Medulla oblongata (tissue), 1 donor: ENCODE results near the gene PLEKHM1.
"Not testable (repeated sequence)": the region's sequence is repeated elsewhere in the genome, so short reads cannot be mapped to it uniquely, and the experiment has no call there.

Experiments used
- DNase-seq: peaks from one replicate; pipeline ENCODE4 v3.0.0-alpha.2; 2015; ENCODE audit errors: extremely low spot score

PLEKHM1 gene

DNA sequence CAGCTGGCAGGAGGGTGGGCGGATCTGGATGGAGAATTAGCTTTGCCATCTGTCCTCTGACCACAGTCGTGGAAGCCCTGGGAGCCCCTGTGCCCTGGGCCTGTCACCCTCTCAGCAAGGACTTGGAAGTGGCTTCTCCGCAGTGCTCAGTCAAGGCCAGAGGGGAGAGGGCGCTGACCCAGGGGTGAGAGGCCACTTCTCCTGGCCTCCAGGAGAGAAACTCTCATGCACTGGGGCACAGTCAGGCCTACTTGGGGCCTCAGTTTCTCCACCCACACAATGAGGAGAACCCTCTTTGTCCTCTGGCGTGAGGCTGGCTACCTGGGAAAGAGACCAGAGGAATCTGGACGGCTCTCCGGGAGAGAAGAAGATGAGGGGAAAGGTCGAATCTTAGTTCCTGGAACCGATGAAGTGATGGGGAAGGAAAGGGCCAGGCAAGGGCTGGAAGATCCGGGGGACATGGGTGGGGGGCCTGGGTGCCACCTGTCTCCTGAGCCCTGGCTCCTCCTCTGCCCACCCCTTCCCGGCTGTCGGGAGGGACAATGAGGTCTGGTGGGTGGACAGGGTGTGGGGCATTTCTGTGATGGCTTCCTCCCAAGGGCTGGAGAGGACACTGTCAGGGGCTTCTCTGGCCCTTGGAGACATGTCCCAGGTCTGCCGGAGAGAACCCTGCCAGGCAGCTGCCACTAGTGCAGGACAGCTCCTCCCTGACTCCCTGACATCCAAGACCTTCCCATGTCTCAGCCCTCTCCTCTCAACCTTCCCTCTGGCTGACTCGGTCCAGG, 48.8 kb downstream of the PLEKHM1 start:
- DNase-seq = no peak

DNA sequence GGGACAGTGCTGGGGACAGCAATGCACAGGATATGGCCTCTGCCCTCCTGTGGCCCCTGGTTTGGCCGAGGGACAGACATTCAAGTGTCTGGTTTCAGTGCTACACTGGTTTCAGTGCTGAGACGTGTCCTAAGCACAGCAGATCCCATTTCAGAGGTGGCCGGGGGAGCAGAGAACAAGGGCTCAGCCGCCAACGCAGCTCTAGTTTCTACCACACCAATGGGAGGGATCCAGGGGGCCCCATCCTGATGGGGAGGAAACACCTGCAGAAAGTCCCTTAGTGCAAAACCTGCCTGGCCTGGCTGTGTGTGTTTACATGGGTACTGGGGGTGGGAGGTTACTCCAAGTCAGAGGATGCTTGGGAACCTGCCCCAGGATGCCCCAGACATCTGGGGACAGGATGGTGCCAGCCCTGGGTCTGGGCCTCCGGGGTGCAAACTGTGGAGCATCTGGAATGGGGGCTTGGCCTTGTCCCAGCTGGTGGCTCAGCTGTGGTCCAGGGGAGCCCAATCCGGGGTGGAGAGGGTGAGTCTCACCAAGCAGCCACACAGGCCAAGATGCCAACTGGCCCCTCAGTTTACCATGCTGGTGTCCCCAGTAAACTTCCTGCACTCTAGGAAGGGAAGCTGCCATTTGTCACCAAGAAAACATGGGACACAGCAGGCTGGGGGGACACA, 49.5 kb downstream of the PLEKHM1 start:
- not testable (repeated sequence) for DNase-seq

DNA sequence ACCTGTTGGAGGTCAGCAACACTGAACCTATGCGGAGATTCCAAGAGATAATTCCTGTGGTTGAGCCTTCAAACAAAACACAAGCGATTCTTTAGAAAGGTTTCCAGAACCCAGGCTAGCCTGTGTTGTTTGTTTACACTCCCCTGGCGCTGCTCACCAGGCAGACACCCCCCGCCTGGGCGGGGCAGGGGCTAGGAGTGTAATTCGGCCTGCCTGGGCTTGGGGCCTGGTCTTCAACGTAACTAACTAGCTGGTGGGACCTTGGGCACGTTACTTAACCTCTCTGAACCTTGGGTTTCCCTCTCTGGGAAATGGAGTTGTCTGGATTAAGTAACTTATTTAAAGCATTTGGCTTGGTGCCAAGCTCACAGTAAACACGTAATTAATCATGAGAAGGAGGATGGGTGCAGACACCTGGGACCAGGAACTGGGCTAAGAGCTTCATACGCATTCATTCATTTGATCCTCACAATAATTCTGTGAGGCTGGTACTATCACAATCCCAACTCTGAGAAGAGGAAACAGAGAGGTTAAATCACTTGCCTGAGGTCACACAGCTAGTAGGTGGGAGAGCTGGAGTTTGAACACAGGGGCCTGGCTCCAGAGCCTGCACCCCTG, 50.3 kb downstream of the PLEKHM1 start:
- DNase-seq = no peak

DNA sequence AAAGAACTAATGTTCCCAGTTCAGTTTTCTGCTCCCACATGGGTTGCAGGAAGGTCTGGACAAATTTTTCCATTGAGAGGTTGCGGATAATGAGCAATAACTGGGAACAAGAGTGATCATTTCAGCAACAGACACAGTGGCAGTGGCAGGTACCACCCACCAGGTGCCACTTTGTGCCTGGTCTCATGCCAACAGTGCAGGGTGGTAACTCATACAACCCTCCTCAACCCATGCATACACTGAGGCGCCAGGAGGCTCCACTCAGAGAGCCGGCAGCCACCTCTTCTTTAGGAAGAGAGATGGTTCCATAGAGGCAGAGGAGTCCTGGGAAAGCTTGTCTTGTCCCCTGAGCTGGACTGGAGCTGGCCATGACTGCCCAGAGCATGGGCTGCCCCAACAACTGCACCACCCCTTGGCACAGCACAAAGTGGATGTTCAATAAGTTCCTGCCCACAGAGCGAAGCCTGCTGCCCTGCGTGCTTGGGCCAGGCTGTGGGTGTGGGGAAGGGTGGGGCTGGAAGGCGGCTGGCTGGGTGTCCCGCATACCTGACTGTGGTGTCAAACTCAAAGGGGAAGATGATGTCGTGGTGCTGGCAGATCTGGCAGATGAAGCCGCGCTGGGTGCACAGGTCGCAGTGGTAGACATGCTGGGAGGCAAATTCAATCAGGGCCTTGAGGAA, 51.5 kb downstream of the PLEKHM1 start:
- no peak for DNase-seq

DNA sequence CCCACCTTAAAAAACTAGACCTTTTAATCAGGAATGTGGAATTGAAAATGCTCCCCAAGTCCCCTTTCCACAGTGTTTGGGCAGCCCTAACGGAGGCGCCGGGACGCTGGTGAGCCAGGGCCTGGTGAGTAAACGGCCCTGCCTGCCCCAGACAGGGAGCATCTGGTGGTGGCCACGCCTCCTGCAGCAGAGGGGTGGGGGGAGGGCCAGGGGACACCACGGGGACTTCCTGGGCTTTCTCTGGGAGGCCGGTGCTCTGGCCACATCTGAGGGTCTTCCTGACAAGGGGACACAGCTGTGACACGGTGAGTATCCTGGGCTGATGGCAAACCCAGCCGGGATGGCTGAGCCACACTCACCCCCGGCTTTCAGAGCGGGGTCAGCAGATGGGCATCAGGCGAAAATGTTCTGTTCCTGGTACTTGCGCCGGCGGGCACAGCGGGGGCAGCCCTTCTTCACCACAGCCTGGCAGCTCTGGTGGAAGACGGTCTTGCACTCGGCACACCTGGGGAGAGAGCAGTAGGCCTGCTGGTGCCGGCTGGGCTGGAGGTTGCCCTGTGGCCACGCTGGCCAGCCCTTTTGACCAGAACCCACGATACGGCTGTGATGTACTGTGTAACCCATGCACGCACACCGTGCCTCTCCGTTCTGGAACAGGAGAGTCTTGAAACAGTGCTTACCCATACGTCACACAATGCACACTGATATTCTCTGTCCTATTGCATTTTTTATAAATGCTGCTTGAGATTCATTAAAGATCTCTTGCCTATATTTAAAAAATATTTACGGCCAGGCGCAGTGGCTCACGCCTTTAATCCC, 52.8 kb downstream of the PLEKHM1 start:
- DNase-seq = no peak

DNA sequence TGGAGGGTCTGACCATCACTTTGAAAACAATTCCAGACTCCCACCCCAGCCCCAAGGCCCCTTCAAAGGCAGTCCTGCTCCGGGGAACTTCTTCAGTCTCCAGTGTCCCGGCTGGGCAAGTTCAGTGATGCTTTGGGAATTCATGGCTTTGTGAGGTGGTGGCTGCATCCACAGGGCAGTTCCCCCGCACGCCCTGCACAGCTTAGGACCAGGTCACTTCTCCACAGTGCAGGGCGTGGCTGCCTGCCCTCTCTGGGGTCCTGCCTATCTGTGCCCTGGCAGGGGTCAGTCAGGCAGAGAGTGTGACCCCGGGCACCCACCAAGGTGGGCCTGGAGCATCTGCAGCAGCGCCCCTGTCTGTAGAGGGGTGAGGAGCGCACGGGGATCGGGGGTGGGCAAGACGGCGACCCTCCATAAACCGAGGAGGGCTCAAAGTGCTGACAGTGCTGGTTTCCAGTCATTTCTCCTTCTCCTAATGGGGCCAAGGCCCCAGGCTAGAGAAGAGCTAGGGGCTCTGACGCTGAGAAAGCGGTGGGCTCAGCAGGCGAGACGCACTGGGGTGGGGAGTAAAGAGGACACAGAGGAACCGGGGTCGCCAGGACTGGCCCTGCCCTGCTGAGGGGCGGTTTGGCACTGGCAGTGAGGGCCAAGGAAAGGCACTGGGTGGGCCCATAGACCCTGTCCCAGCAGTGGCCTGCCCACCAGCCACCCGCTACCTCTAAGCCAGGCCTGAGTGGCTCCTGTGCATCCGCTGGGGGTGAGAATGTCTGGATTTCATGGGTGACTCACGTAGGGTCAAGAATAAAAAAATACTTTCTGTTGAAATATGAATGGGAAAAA, 53.7 kb downstream of the PLEKHM1 start:
- no peak for DNase-seq

DNA sequence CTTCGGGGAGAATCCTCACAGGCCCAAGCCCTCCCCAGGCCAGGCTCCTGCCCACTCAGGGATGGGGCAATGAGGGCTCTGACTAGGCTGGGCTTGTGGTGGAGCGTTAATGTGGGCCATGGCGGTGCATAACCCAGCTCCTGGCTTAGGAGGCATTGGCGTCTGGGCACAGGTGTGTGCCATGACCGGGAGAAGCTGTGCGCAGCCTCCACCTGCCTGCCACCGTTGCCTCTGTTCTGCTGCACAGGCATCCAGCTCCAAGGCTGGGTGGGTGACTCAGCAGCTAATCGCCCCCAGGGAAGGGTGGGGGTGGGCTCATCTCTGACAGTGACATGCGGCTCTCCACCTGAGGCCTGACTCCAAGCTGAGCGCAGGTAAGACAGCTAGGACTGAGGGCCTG, 54.4 kb downstream of the PLEKHM1 start:
- no peak for DNase-seq

DNA sequence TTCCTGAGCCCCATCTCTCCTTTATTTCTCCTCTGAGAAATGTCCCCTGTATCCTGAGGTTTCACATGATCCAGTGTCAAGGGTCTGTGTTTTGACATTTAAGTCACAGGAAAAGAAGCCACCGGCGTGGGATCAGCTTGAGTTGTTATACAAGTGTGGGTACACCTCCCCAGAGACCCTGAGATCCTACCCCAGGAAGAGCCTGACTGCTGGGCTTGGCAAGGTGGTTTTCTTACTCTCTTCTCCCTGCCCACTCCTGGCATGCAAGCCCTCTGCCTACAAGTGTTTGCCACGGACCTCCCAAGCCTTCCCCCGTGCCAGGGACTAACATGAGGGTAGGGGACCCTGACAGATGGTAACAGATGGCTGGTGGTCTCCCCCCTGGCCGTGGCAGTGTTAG, 55.0 kb downstream of the PLEKHM1 start:
- DNase-seq = no peak

DNA sequence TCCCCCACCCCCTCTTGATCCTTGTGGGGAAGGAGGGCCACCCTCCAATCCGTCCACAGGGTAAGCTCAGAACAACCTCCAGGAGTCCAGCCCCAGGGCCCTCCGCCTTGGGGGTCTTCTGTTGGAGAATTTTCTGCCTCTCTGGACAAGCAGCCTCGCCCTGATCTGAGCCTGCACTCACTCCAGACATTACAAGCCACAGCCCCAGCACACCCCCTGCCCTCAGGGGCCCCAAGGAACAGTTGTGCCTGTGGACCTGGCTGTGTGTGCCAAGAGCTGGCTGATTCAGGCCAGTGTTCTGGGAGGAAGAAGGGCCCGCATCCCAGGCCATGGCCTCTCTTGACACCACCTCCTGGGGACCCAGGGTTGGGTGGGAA, 57.4 kb downstream of the PLEKHM1 start:
- no peak for DNase-seq

DNA sequence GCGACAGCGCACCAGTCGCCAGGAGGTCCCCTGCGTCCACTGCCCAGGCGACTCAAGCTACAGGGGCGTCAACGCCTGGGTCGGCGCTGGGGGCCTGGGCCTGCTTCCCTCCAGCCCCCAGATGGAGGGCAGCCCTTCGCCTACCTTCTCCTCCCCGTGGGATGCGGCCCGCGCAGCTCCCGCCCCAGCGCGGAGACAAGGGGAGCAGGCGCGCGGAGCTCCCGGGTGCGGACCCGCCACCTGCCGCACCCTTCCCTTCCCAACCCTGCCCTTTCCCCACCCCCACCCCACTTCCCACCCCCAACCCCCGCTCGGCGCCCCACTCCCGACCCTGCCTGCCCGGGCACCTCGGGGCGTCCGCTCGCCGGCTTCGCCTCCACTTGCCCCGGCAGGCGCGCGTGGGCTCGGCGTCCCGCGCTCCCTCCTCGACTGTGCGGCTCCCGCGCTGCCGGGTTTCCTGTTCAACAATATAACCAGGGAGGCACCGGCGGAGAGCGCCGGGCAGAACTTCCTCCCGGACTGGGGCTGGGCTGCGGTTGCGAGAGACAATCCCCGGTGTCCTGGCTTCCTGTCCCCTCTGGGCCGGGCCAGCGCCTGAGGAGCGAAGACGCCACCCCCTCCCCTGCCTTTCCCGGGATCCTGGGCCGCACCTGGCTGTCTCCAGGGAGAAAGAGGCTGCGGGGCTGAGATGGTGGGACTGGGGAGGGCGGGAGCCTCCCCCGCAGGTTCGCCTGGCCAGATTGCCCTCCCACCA, 57.9 kb downstream of the PLEKHM1 start, which contains the start of gene ARHGAP27:
Gene ARHGAP27, minus strand, starts transcription at position 466 of the 754 bp plus-strand sequence. CDS start 2,591 bp downstream, outside the sequence.
- DNase-seq = no peak

DNA sequence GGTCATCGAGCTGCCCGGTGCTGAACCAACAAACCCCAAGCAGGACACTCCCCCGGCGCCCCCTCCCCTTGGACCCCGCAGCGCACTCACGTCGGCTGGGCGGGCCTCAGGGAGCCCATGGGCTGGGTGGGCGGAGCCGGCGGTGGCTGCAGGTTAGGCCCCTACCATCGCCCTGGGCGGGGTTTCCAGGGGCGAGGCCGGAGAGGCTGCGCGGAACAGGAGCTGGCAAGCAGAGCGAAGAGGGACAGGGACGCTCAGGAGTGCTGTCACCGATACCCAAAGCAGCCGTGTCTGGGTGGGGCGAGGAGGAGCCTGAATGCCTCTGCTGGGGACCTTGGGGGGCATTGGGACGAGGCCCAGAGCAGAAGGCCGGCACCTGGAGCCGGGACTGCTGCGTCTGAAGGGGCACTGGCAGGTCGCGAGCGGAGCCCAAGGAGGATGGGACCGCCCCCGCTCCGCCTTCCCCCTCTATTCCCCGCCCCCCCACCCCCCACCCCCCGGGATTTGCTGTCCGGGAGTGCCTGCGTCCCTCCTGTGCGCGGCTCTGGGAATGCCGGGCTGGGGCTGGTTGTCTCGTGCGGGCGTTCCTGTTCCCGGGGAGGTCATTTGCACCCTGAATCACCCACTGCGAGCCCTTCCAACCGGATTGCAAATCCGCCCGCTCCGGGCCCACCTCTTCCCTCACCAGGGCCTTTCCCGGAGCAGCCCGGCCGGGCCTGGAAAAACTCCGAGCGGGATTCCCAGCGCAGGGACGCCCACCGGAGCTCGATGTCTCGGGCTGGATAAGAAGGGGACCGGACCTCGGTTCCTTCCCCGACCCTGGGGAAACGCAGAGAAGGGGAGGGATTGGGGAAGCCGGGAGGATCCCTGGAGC, 58.8 kb downstream of the PLEKHM1 start:
- DNase-seq = no peak

DNA sequence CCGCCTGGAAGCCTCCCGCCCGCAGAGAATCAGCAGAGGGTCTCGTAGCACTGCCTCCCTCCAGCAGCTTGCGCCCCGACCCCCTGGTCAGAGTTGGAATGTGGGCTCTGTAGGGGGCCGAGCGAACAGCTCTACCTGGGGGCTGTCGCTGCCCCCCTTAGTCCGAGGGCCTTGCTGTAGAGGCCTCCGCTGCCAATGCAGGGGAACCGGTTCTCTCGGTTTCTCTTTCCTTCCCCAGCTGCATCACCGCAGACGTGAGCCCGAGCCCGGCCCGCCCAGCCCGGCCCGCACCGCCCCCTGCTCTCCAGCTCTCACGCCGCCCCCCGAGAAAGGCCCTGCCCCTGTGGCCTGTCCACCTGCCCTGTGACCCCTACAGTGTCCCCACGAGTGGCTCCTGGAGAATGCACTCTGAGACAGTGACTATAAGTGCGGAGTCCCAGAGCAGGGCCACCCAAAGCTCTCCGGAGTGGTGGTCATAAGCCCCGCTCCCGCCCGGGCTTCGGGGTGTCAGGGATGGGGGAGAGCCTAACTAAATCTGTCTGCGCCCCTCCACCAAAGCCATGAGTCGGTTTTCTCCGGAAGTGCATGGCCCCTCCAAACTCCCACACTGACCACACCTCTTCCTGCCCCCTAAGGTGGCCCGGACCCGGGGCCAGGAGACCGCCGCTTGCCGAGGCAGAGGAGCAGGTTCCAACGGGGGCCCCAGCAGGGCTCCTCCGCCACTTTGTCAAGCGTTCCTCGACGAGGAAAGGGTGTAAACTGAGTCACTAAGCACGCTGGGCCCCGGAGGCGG, 59.6 kb downstream of the PLEKHM1 start:
- DNase-seq = no peak

DNA sequence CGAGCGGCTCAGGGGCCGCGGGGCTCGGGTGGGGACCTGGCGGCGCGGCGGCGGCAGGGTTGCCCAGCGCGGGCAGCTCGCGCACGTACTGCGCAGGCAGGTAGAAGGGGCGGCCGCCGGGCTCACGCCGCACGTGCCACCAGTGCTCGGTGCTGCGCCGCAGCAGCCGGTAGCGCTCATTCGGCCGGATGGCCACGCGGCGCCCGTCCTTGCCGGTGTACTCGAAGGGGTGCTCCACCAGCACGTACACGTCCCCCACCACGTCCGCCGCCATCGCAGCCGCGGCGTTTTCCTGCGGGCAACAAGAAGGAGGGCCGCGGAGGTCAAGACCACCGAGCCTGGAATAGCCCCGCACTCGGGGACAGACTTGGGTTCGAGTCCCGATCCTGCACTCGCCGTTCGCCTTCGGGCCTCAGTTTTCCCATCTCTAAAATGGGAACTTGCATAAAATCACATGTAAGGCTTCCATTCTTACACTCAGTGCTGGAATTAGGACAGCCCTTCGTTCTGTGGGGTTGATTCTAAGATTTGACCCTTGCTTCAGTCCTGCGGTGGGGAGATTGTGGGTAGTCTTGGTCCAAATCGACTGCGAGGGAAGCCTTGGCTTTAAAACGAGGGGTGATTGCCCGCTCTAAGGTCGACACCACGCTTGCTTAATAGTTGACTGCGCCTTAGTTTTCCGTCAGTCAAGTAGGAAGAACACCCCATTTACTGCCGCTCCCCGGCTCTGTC, 60.3 kb downstream of the PLEKHM1 start:
- no peak for DNase-seq

DNA sequence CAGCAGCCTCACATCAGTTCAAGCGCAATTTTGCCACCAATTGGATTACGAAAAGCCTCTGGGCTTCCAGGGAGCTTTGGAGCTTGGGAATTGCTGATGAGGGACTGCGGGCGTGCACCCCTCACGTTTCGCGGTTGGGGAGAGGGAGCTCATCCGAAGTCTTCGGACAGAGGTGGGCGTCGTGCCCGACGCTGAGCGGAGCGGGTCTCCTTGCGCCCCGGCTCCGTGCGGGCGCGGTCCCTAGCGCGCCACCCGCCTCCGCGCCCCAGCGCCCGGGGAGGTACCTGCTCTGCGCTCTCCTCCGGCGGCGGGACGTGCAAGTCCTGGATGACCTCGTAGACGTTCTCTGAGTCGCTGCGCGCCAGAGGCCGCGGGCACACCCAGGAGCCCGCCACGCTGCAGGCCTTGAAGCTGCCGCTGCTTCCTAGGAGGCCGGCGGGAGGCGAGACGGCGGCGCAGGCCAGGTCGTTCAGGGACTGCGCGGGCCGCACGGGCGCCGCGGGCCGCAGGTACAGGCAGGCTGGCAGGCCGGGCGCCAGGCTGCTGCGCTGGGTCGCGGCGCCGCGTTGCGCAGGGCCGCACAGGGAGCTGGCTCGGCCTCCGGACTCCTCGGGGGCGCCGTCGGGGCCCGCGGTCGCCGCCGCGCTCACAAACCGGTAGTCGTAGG, 61.0 kb downstream of the PLEKHM1 start:
- DNase-seq = no peak

DNA sequence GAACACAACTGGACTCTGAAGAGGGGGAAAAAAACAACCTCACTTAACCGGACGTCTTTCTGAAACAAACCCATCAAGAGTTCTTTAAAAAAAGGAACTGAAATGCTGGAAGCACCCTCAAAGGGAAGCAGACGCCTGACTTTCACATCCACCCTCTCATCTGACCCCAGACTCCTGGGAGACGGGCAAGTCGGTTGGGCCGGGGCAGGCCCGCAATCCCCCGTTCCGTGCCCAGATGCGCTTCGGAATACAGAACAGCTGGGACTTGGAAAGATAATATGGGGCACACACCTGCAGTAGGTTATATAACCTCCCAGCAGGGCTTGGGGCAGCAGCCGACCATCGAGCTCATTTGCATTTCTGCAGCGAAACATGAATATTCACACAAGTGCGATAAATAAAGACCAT, 61.6 kb downstream of the PLEKHM1 start:
- peak; percentile 60 for DNase-seq

DNA sequence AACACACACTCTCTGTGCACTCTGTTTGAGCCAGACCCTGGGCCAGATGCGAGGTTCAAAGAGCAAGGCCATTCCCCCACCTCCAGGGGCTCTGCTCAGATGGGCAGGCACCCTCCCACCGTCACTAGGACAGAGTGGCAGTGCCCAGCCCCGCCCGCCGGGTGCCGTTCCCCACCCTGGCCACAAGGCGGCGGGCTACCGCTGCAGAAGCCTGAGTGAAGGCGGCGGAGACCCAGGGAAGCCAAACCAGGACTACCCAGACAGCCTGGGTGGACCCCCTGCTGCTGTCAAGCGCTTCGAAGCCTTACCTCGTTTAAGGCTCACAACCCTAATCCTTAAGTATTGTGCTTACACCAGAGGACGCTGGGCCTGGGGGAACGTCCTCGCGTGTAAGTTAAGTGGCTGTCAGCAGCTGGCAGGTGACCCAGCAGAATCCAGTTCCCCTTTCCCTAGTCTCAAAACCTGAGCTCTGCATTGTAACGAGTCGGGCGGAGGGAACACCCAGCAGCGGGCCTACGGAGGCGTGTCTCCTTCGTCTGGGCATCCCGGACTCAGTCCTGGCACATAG, 62.4 kb downstream of the PLEKHM1 start:
- DNase-seq = peak; percentile 69
